Measurements from ENCODE around the gene TYW3. TPM values are rescaled to one million over a fixed set of nuclear protein-coding genes. Genes with fewer than 3 reads are reported as not detected.

TYW3 gene
- total RNA-seq, 1 donor from 2014 or later = 9.5 TPM

DNA sequence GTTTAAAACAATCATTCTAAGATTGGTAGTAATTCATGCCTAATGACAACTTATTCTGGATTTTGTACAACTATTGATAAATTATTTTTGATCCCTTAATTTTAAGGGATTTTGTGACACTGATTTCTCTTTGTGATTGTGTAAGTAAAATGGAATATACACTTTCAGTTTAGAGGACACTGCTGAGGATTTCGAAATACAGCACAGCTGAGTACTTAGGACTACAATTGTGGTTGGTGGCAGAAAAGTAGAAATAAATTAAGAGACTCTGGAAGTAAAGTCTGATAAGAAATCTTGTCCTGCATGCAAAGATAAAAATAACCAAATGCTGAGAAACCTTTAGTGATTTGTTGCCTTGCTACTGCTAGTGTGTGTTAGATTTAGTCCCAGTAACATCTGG, 40.0 kb downstream of the TYW3 start:
- no peaks in the 10 kb centered on the region for H3K27me3 ChIP-seq (ENCODE audit: control insufficient read depth, insufficient read depth, low read length)
- no peaks in the 10 kb centered on the region for H3K36me3 ChIP-seq (ENCODE audit: control insufficient read depth, insufficient read depth, low read length)
- H3K4me3 ChIP-seq (ENCODE audit: low read depth, low read length) = no peak overlapping the region
- TF ChIP-seq, protein P1, sequence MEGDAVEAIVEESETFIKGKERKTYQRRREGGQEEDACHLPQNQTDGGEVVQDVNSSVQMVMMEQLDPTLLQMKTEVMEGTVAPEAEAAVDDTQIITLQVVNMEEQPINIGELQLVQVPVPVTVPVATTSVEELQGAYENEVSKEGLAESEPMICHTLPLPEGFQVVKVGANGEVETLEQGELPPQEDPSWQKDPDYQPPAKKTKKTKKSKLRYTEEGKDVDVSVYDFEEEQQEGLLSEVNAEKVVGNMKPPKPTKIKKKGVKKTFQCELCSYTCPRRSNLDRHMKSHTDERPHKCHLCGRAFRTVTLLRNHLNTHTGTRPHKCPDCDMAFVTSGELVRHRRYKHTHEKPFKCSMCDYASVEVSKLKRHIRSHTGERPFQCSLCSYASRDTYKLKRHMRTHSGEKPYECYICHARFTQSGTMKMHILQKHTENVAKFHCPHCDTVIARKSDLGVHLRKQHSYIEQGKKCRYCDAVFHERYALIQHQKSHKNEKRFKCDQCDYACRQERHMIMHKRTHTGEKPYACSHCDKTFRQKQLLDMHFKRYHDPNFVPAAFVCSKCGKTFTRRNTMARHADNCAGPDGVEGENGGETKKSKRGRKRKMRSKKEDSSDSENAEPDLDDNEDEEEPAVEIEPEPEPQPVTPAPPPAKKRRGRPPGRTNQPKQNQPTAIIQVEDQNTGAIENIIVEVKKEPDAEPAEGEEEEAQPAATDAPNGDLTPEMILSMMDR (IDR thresholded peaks at IDR 0.05; ENCODE audit: insufficient read depth, low read length, poor library complexity, severe bottlenecking) = no peak
- DNase-seq (ENCODE audit: low read depth) = no peak

- Histone ChIP-seq H3K36me3 (ENCODE audit: control insufficient read depth, insufficient read depth, low read length) (no peaks in the 10 kb centered on the region), H3K27me3 (ENCODE audit: control insufficient read depth, insufficient read depth, low read length) (no peaks in the 10 kb centered on the region), H3K4me3 (ENCODE audit: low read depth, low read length) (no peak overlapping the region)
- no peak for DNase-seq (ENCODE audit: low read depth)
- TF ChIP-seq, protein P1 (IDR thresholded peaks at IDR 0.05; ENCODE audit: insufficient read depth, low read length, poor library complexity, severe bottlenecking) = no peak
Observed at GRCh38 chr1:74773582-74773981, 40.6 kb downstream of the TYW3 start.

DNA sequence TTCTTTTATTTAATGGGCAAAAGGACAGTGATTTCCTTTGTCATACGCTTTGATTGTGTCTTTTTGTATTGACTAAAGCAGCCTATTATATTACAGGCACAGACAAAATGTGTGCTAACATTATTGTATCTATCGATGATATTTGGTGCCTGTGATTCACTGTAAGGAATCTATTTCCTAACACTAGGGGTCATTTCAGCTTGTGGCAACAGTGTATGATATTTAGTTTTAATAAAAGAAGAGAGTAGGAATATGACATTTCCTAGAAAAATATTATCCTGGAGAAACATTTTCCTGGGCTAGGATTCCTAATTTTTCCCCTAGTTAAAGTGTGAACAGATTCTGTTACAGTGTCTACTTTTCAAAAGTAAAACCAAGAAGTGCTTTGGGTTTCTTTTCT, 42.8 kb downstream of the TYW3 start:
- TF ChIP-seq, protein P1 (IDR thresholded peaks at IDR 0.05; ENCODE audit: insufficient read depth, low read length, poor library complexity, severe bottlenecking) = no peak
- DNase-seq (ENCODE audit: low read depth) = no peak

DNA sequence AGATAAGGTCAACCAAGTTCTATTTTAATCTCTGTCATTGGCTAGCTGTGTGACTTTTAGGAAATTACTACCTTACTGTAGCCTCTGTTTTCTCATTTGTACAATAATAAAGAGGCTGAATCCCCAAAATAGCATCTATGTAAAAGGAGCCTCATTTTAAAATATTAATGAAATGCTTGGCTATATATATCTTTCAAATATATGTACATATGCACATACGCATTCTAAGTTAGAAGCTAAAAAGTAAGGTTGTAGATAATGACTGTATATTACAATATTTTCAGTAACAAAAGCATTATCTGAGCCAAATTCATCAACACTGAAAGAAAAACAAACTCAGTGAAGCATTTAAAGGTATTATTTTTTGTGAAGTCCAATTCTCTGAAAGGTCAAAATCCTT, 44.6 kb downstream of the TYW3 start:
- Histone ChIP-seq H3K4me3 (ENCODE audit: low read depth, low read length) (no peak overlapping the region), H3K27me3 (ENCODE audit: control insufficient read depth, insufficient read depth, low read length) (no peaks in the 10 kb centered on the region), H3K36me3 (ENCODE audit: control insufficient read depth, insufficient read depth, low read length) (no peaks in the 10 kb centered on the region)
- TF ChIP-seq, protein P1 (IDR thresholded peaks at IDR 0.05; ENCODE audit: insufficient read depth, low read length, poor library complexity, severe bottlenecking) = no peak
- DNase-seq (ENCODE audit: low read depth) = no peak

More for the DNA sequence above, 42.8 kb downstream of the TYW3 start:
- no peak overlapping the region for H3K4me3 ChIP-seq (ENCODE audit: low read depth, low read length)
- H3K36me3 ChIP-seq (ENCODE audit: control insufficient read depth, insufficient read depth, low read length) = no peaks in the 10 kb centered on the region
- H3K27me3 ChIP-seq (ENCODE audit: control insufficient read depth, insufficient read depth, low read length) = no peaks in the 10 kb centered on the region

DNA sequence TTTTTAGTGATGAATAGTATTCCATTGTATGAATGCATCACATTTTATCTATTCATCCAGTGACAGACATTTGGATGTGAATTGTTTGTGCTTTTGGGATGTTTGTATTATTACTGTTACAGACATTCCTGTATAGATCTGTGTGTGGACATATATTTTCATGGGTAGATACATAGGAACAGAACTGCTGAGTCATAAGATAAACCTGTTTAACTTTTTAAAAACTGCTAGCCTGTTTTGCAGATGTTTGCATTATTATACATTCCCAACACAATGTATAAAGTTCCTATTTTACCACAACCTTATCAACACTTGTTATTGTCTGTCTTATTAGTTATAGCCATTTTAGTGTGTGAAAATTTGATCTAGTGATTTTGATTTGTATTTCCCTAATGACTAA, 46.8 kb downstream of the TYW3 start:
- TF ChIP-seq, protein P1 (IDR thresholded peaks at IDR 0.05; ENCODE audit: insufficient read depth, low read length, poor library complexity, severe bottlenecking) = no peak
- Histone ChIP-seq H3K4me3 (ENCODE audit: low read depth, low read length) (no peak overlapping the region), H3K27me3 (ENCODE audit: control insufficient read depth, insufficient read depth, low read length) (no peaks in the 10 kb centered on the region), H3K36me3 (ENCODE audit: control insufficient read depth, insufficient read depth, low read length) (no peaks in the 10 kb centered on the region)
- DNase-seq (ENCODE audit: low read depth) = no peak

DNA sequence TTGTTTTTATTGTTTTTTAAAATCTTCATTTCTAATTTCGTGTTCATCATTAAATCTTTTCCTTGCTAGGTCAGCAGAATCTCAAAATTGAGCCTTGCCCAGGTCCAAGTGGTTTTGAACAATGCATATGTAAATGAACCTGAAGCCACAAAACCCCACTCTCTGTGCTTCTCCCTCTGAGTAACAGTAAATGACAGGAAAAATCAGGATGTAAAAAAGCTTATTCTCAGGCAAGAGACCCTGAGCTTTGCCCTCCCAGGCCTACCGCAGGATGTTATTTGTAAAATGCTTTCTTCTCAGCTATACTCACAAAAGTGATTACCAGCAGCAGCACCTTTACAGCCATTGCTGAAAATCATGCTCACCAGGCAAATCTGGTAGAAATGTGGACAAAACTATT, 47.6 kb downstream of the TYW3 start:
- TF ChIP-seq, protein P1 (IDR thresholded peaks at IDR 0.05; ENCODE audit: insufficient read depth, low read length, poor library complexity, severe bottlenecking) = no peak

More for the DNA sequence above, 47.6 kb downstream of the TYW3 start:
- Histone ChIP-seq H3K27me3 (ENCODE audit: control insufficient read depth, insufficient read depth, low read length) (no peaks in the 10 kb centered on the region), H3K36me3 (ENCODE audit: control insufficient read depth, insufficient read depth, low read length) (no peaks in the 10 kb centered on the region), H3K4me3 (ENCODE audit: low read depth, low read length) (no peak overlapping the region)
- DNase-seq (ENCODE audit: low read depth) = no peak
